B cell (primary cell): ENCODE measurements around the gene FRMD3. TPM values are rescaled to one million over a fixed set of nuclear protein-coding genes. Genes with fewer than 3 reads are reported as not detected.

Experiments used
- ATAC-seq: fragments of 200-7000 bp; cut with Tn5 transposase; one replicate; pipeline ENCODE4 v1.10.0; 2021; ENCODE audit warnings: low read depth, mild to moderate bottlenecking, moderate number of reproducible peaks, moderate library complexity
- CTCF ChIA-PET: fragments of 350-600 bp; sonication (Branson Sonifier 250); formaldehyde crosslinking; loops from one replicate; lab custom pipeline; 2021; ENCODE audit warnings: antibody characterized with exemption, inconsistent platforms; lab: Charles Lee
- POLR2A ChIA-PET: fragments of 350-600 bp; sonication (Branson Sonifier 250); formaldehyde crosslinking; loops from one replicate; lab custom pipeline; 2021; ENCODE audit warnings: antibody characterized with exemption; lab: Charles Lee
- DNase-seq: peaks from one replicate; pipeline ENCODE4 v3.0.0; 2013
- H2AFZ ChIP-seq: 2 replicates; pipeline ENCODE4 v1.6.1; 2012; ENCODE audit warnings: mild to moderate bottlenecking, low read depth, low read length; ENCODE audit not compliant: insufficient read depth, poor library complexity, severe bottlenecking
- H3K27ac ChIP-seq, 2 donors: 1 replicate in 1 of 2; 2 replicates in 1 of 2; pipeline ENCODE4 v1.5.1; 2012 to 2013; ENCODE audit warnings: low read length in 2 of 2, mild to moderate bottlenecking in 2 of 2, moderate library complexity in 1 of 2
- H3K27me3 ChIP-seq, 4 experiments: fragments of 200-600 bp in 1 of 4; sonication (generic) in 1 of 4; replicated peaks in 1 of 4; 1 replicate in 2 of 4; 2 replicates in 2 of 4; pipeline versions ENCODE4 v1.6.1 to v1.7.0; 2013 to 2016; ENCODE audit warnings: low read length in 3 of 4, mild to moderate bottlenecking in 2 of 4, mixed read lengths in 1 of 4, moderate library complexity in 1 of 4; ENCODE audit not compliant: insufficient read depth in 4 of 4, control insufficient read depth in 3 of 4; ENCODE audit errors: control extremely low read depth in 1 of 4
- H3K36me3 ChIP-seq, 2 experiments: replicated peaks in 1 of 2; 1 replicate in 1 of 2; 2 replicates in 1 of 2; pipeline versions ENCODE4 v1.6.1 to v1.7.1; 2013; ENCODE audit warnings: low read length in 1 of 2; ENCODE audit not compliant: insufficient read depth in 2 of 2, control insufficient read depth in 1 of 2; ENCODE audit errors: control extremely low read depth in 1 of 2, extremely low read depth in 1 of 2
- H3K4me1 ChIP-seq, 2 donors: fragments of 200-600 bp in 1 of 2; sonication (generic) in 1 of 2; 1 replicate in 1 of 2; 2 replicates in 1 of 2; pipeline versions ENCODE4 v1.5.1 to v1.6.1; 2013 to 2017; ENCODE audit warnings: low read length in 2 of 2; ENCODE audit not compliant: control insufficient read depth in 2 of 2, insufficient read depth in 2 of 2
- H3K4me2 ChIP-seq: replicated peaks from 2 replicates; pipeline ENCODE3; 2012; ENCODE audit warnings: mild to moderate bottlenecking, low read depth, low read length; ENCODE audit not compliant: poor library complexity, severe bottlenecking
- H3K4me3 ChIP-seq, 5 experiments: fragments of 200-600 bp in 1 of 5; sonication (generic) in 1 of 5; 1 replicate in 3 of 5; 2 replicates in 2 of 5; pipeline versions ENCODE4 v1.5.1 to v1.7.0; 2011 to 2016; ENCODE audit warnings: low read length in 4 of 5, mild to moderate bottlenecking in 4 of 5, low read depth in 2 of 5, control low read depth in 1 of 5, moderate library complexity in 1 of 5; ENCODE audit not compliant: insufficient read depth in 1 of 5; ENCODE audit errors: control extremely low read depth in 1 of 5, extremely low read depth in 1 of 5
- H3K79me2 ChIP-seq: fragments of 200-600 bp; sonication (generic); one replicate; pipeline ENCODE4 v1.6.0; 2016; ENCODE audit warnings: low read length; ENCODE audit not compliant: control insufficient read depth, insufficient read depth
- H3K9ac ChIP-seq: fragments of 200-600 bp; sonication (generic); 2 replicates; pipeline ENCODE4 v1.6.1; 2017; ENCODE audit warnings: mild to moderate bottlenecking, low read length, moderate library complexity
- H3K9me3 ChIP-seq, 3 donors: one replicate each; pipeline versions ENCODE4 v1.6.1 to v1.7.1; 2013; ENCODE audit warnings: low read length in 2 of 3; ENCODE audit not compliant: control insufficient read depth in 2 of 3, insufficient read depth in 1 of 3; ENCODE audit errors: control extremely low read depth in 1 of 3
- H4K20me1 ChIP-seq: 2 replicates; pipeline ENCODE4 v1.6.0; 2012; ENCODE audit warnings: mild to moderate bottlenecking, low read length; ENCODE audit not compliant: insufficient read depth, control insufficient read depth, poor library complexity, severe bottlenecking
- H3K27ac Mint-ChIP-seq: one replicate; pipeline ENCODE4 v1.8.0; 2021; ENCODE audit warnings: mixed read lengths
- H3K27me3 Mint-ChIP-seq: one replicate; pipeline ENCODE4 v1.8.0; 2021; ENCODE audit warnings: mixed read lengths
- H3K4me1 Mint-ChIP-seq: one replicate; pipeline ENCODE4 v1.8.0; 2021; ENCODE audit warnings: mixed read lengths
- H3K4me3 Mint-ChIP-seq: one replicate; pipeline ENCODE4 v1.8.0; 2021; ENCODE audit warnings: mixed read lengths
- H3K9me3 Mint-ChIP-seq: one replicate; pipeline ENCODE4 v1.8.0; 2022; ENCODE audit warnings: mixed read lengths; ENCODE audit not compliant: insufficient read depth
- CTCF ChIP-seq: fragments of 200-600 bp; IDR thresholded peaks from one replicate; pipeline ENCODE4 v1.8.0; 2022; ENCODE audit warnings: antibody characterized with exemption, mild to moderate bottlenecking
- EZH2 ChIP-seq: IDR thresholded peaks from 2 replicates; pipeline ENCODE4 v1.6.1; 2012; ENCODE audit warnings: borderline replicate concordance, low read depth, mild to moderate bottlenecking, moderate library complexity, low read length; ENCODE audit not compliant: insufficient read depth, poor library complexity, severe bottlenecking
- WGBS: methylation state at CpG from one replicate; pipeline ENCODE4 v1.1.5; 2013; ENCODE audit warnings: missing lambda C conversion rate; ENCODE audit not compliant: insufficient coverage; 5-methylcytosine and 5-hydroxymethylcytosine counted together
- intact Hi-C: fragments of 100-400 bp; cut with micrococcal nuclease; formaldehyde crosslinking; loops from one replicate; pipeline ENCODE4 v1.10.0; 2022
- polyA plus RNA-seq: library from polyadenylated mRNA; depleted of rRNA; stranded (reverse); fragments of >200 nt; gene quantifications from 2 replicates; pipeline ENCODE4 v1.2.3, GENCODE V29; 2012
- total RNA-seq, 2 donors: library from RNA; stranded (reverse); fragments of 120-200 nt in 1 of 2; gene quantifications; 1 replicate in 1 of 2; 2 replicates in 1 of 2; pipeline versions ENCODE4 v1.2.3 to v1.2.4, GENCODE V29; 2013 to 2022

FRMD3 gene
- total and polyA plus RNA-seq, 2 donors (not counting 1 experiment from before 2014, with no cell fraction given) = 0.37 to 0.49 TPM

- CTCF ChIA-PET = no interaction called here
- Histone ChIP-seq H3K9ac (no peak overlapping the region), H3K79me2 (no peaks in the 10 kb centered on the region), H2AFZ (no peak overlapping the region), H3K27me3 (no peaks in the 10 kb centered on the region), H3K27ac (no peak overlapping the region), H3K36me3 (no peaks in the 10 kb centered on the region), H3K4me3 (no peak overlapping the region), H3K4me1 (peaks cover 13 to 15% of the 10 kb centered on the region in 2 donors), H4K20me1 (no peaks in the 10 kb centered on the region), H3K9me3 (peaks cover 0 to 5% (median 0%) of the 10 kb centered on the region in 3 donors), H3K4me2 (no peak overlapping the region)
- H3K27ac Mint-ChIP-seq = no peak overlapping the region
- POLR2A ChIA-PET = no interaction called here
- intact Hi-C loops = no loop called here
- ATAC-seq (no peak), DNase-seq (no peak)
- H3K4me1 Mint-ChIP-seq = peaks cover 20% of the 10 kb centered on the region
- peaks cover 3% of the 10 kb centered on the region for H3K27me3 Mint-ChIP-seq
- no peak overlapping the region for H3K4me3 Mint-ChIP-seq
- H3K9me3 Mint-ChIP-seq = peaks cover 3% of the 10 kb centered on the region
- WGBS = no CpG with 5 or more reads among the region's 4 CpGs
- TF ChIP-seq EZH2 = no peak
- TF ChIP-seq CTCF = no peak
Observed at GRCh38 chr9:83472221-83472665, 66.0 kb downstream of the FRMD3 start.

- H3K9ac ChIP-seq = no peak overlapping the region
- POLR2A ChIA-PET = no interaction called here
- no peak for TF ChIP-seq CTCF
- no peak for TF ChIP-seq EZH2
Observed at GRCh38 chr9:83471241-83471640, 67.0 kb downstream of the FRMD3 start.

More at GRCh38 chr9:83471241-83471640, 67.0 kb downstream of the FRMD3 start:
- 92% methylated on average over 4 of the region's 4 CpGs for WGBS
- H3K9me3 Mint-ChIP-seq = peaks cover 3% of the 10 kb centered on the region
- CTCF ChIA-PET = no interaction called here
- no peaks in the 10 kb centered on the region for H3K79me2 ChIP-seq
- no peaks in the 10 kb centered on the region for H3K36me3 ChIP-seq
- H3K27ac Mint-ChIP-seq = no peak overlapping the region
- H3K4me3 Mint-ChIP-seq = peak overlapping the region; percentile 30
- H3K9me3 ChIP-seq = peaks cover 0 to 5% (median 0%) of the 10 kb centered on the region in 3 donors
- no peaks in the 10 kb centered on the region for H3K27me3 ChIP-seq
- DNase-seq (no peak), ATAC-seq (no peak)
- peaks cover under 1% of the 10 kb centered on the region for H3K27me3 Mint-ChIP-seq
- H3K4me2 ChIP-seq = no peak overlapping the region
- H3K4me3 ChIP-seq = no peak overlapping the region
- intact Hi-C loops = no loop called here
- no peak overlapping the region for H2AFZ ChIP-seq
- no peaks in the 10 kb centered on the region for H4K20me1 ChIP-seq
- H3K27ac ChIP-seq = no peak overlapping the region
- peaks cover 13 to 15% of the 10 kb centered on the region in 2 donors for H3K4me1 ChIP-seq
- H3K4me1 Mint-ChIP-seq = peaks cover 20% of the 10 kb centered on the region
